HG03342 (cell line): ENCODE data around the gene MRGPRG.

Experiments
- ATAC-seq: cut with Tn5 transposase; IDR thresholded peaks from one replicate; pipeline ENCODE4 v1.9.1; 2021; ENCODE audit warnings: mild to moderate bottlenecking, moderate library complexity; ENCODE audit not compliant: unreplicated experiment

MRGPRG gene

GRCh38 chr11:3195251-3196160, 23.1 kb downstream of the MRGPRG start:
- no peak for ATAC-seq

GRCh38 chr11:3194016-3194816, 24.4 kb downstream of the MRGPRG start:
- no peak for ATAC-seq

- ATAC-seq, result no peak
Observed at GRCh38 chr11:3193373-3194015, 25.1 kb downstream of the MRGPRG start.

GRCh38 chr11:3192511-3193372, 25.9 kb downstream of the MRGPRG start:
- ATAC-seq, result no peak

GRCh38 chr11:3191586-3192324, 26.9 kb downstream of the MRGPRG start:
- no peak for ATAC-seq

GRCh38 chr11:3190600-3190999, 28.0 kb downstream of the MRGPRG start:
- no peak for ATAC-seq

- no peak for ATAC-seq
Observed at GRCh38 chr11:3189886-3190583, 28.6 kb downstream of the MRGPRG start.

- ATAC-seq, result no peak
Observed at GRCh38 chr11:3189196-3189843, 29.3 kb downstream of the MRGPRG start.

GRCh38 chr11:3188496-3189195, 30.0 kb downstream of the MRGPRG start:
- no peak for ATAC-seq

- no peak for ATAC-seq
Observed at GRCh38 chr11:3186166-3186953, 32.3 kb downstream of the MRGPRG start.

GRCh38 chr11:3184732-3185347, 33.8 kb downstream of the MRGPRG start:
- ATAC-seq, result no peak

- ATAC-seq, result no peak
Observed at GRCh38 chr11:3183523-3183922, 35.1 kb downstream of the MRGPRG start.

GRCh38 chr11:3182462-3182852, 36.2 kb downstream of the MRGPRG start:
- no peak for ATAC-seq

GRCh38 chr11:3181725-3182461, 36.7 kb downstream of the MRGPRG start:
- no peak for ATAC-seq

- no peak for ATAC-seq
Observed at GRCh38 chr11:3180869-3181268, 37.7 kb downstream of the MRGPRG start.

- ATAC-seq, result no peak
Observed at GRCh38 chr11:3178349-3178748, 40.3 kb downstream of the MRGPRG start.
